Aorta (tissue), 5 donors: ENCODE results near the gene SRPK3. TPM values are rescaled to one million over a fixed set of nuclear protein-coding genes. Genes with fewer than 3 reads are reported as not detected.

Source experiments
- ATAC-seq: fragments of 200-7000 bp; cut with Tn5 transposase; one replicate; pipeline ENCODE4 v1.9.1; 2022; ENCODE audit warnings: moderate library complexity; ENCODE audit not compliant: low FRiP score
- DNase-seq, 2 donors: peaks; one replicate each; pipeline ENCODE4 v3.0.0-alpha.2; 2020
- H3K27ac ChIP-seq, 2 donors: one replicate each; pipeline ENCODE4 v1.5.1; 2013; ENCODE audit warnings: low read length in 2 of 2, mild to moderate bottlenecking in 2 of 2, moderate library complexity in 2 of 2, control low read depth in 1 of 2, inconsistent platforms in 1 of 2, low read depth in 1 of 2
- H3K27me3 ChIP-seq, 2 donors: one replicate each; pipeline ENCODE4 v1.6.1; 2013; ENCODE audit warnings: control low read depth in 1 of 2, low read length in 1 of 2, mild to moderate bottlenecking in 1 of 2, moderate library complexity in 1 of 2; ENCODE audit not compliant: insufficient read depth in 2 of 2, control insufficient read depth in 1 of 2
- H3K36me3 ChIP-seq, 2 donors: one replicate each; pipeline ENCODE4 v1.6.1; 2013; ENCODE audit warnings: control low read depth in 1 of 2, low read length in 1 of 2, mild to moderate bottlenecking in 1 of 2; ENCODE audit not compliant: insufficient read depth in 2 of 2, control insufficient read depth in 1 of 2
- H3K4me1 ChIP-seq, 2 donors: one replicate each; pipeline ENCODE4 v1.6.1; 2013; ENCODE audit warnings: low read length in 2 of 2, control low read depth in 1 of 2, mild to moderate bottlenecking in 1 of 2, moderate library complexity in 1 of 2; ENCODE audit not compliant: insufficient read depth in 2 of 2, control insufficient read depth in 1 of 2
- H3K4me3 ChIP-seq, 2 donors: one replicate each; pipeline ENCODE4 v1.5.1; 2013; ENCODE audit warnings: low read length in 2 of 2, control low read depth in 1 of 2, mild to moderate bottlenecking in 1 of 2
- H3K9me3 ChIP-seq: one replicate; pipeline ENCODE4 v1.6.1; 2013; ENCODE audit warnings: mild to moderate bottlenecking, low read length; ENCODE audit not compliant: control insufficient read depth
- WGBS, 2 donors: extraction: QIAGEN DNeasy Blood & Tissue Kit; methylation state at CpG; one replicate each; pipeline ENCODE4 v1.1.7; 2013; 5-methylcytosine and 5-hydroxymethylcytosine counted together
- intact Hi-C, 2 donors: fragments of 100-400 bp; cut with DNase I; formaldehyde crosslinking; loops; one replicate each; pipeline versions ENCODE4 v1.14.2 to v1.15.0; 2022
- long read RNA-seq, 2 donors: library from polyadenylated mRNA; unstranded; transcript quantifications; one replicate each; pipeline ENCODE4 v2.0.0, GENCODE V29; 2020 to 2021
- polyA plus RNA-seq, 2 donors: library from polyadenylated mRNA; stranded (reverse); fragments of 200-250 nt; gene quantifications; one replicate each; pipeline ENCODE4 v1.2.3, GENCODE V29; 2013
- total RNA-seq, 2 donors: library from RNA; stranded (reverse); fragmentation: NEBNext Ultra II Directional; extraction: Animal tissue kit (Norgen Biotek cat#: 25700); gene quantifications; one replicate each; pipeline ENCODE4 v1.2.1, GENCODE V29; 2021
- donor health status: healthy with polysubstance abuse.
- donor health status: Bipolar disorder and iron deficiency.
- donor health status: DM: no; HTN: no; CAD: no.
- donor health status: DM: no; HTN: no; CAD: no.
- donor health status: DM: yes; HTN: yes; CAD: no.

Gene SRPK3
- total RNA-seq (1 to 10 TPM; 5.4 to 8.0 TPM), polyA plus RNA-seq (10 to 100 TPM in 1 of 2 donors, 1 to 10 TPM in 1; 1.1 to 11.0 TPM)
- long read RNA-seq, donor 1, transcript SRPK3-203 (15 exons, 1,753 nt), result minor isoform, 5 of 31 reads
- long read RNA-seq, donor 1, transcript SRPK3-202 (15 exons, 1,958 nt), result major isoform, 9 of 31 reads
- long read RNA-seq, donor 1, partial matches to known transcripts, result 5 of 31 reads
- long read RNA-seq, donor 1, other reads (novel, unspliced or antisense), result 12 of 31 reads
- long read RNA-seq, donor 2, partial matches to known transcripts, result 0 of 3 reads
- long read RNA-seq, donor 2, other reads (novel, unspliced or antisense), result 3 of 3 reads

GRCh38 chrX:153780678-153781427 lies at the start of gene SRPK3:
Gene SRPK3, plus strand, starts transcription at chrX:153781041. Its CDS starts 46 bp downstream, at chrX:153781087.
- Histone ChIP-seq H3K27me3 (no peaks in the 10 kb centered on the region), H3K9me3 (no peaks in the 10 kb centered on the region), H3K4me3 (no peak within 1 kb of the TSS), H3K27ac (peak within 1 kb of the TSS in 1 of 2 donors; percentile 39), H3K4me1 (no peaks in the 10 kb centered on the region), H3K36me3 (peaks cover 0 to 3% of the 10 kb centered on the region in 2 donors)
- ATAC-seq (peak; percentile 9), DNase-seq (no peak)
- 6 to 52% methylated on average over 49 to 52 of the region's 52 CpGs for WGBS, 2 donors
- intact Hi-C loops, result no loop called here

GRCh38 chrX:153731117-153731844 lies 49.6 kb upstream of the SRPK3 start:
- no peak overlapping the region for H3K27ac ChIP-seq
- peak in 1 of 2 donors; percentile 22 for DNase-seq
- ATAC-seq, result no peak
- no peaks in the 10 kb centered on the region for H3K4me1 ChIP-seq
- H3K4me3 ChIP-seq, result no peak overlapping the region
- no peaks in the 10 kb centered on the region for H3K9me3 ChIP-seq
- WGBS, 2 donors, result 91% methylated on average over 6 of the region's 6 CpGs
- H3K27me3 ChIP-seq, result no peaks in the 10 kb centered on the region
- no peaks in the 10 kb centered on the region for H3K36me3 ChIP-seq
- intact Hi-C loops, result no loop called here

DNA sequence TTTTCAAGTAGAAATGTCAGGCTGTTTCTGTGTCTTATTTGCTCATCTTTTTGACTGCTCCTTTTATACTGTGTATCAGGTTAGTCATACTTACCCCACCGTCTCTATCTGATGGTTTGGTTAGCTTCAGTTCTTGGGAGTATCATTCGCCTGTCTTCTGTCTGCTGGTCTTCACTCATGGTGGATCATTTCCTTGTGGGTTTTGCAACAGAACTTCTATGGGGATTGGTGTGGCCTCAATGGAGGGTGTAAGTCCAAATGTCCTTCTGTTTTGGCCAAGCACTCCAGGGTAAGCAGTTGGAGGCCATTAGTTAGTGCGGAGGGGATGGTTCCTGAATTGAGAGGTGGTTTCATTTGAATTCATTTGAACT lies 49.0 kb upstream of the SRPK3 start:
- Histone ChIP-seq H3K4me1 (no peaks in the 10 kb centered on the region), H3K36me3 (no peaks in the 10 kb centered on the region), H3K9me3 (no peaks in the 10 kb centered on the region), H3K4me3 (no peak overlapping the region), H3K27me3 (no peaks in the 10 kb centered on the region), H3K27ac (no peak overlapping the region)
- WGBS, 2 donors, result 97 to 98% methylated on average over 3 of the region's 3 CpGs
- intact Hi-C loops, result no loop called here
- DNase-seq (no peak), ATAC-seq (no peak)

DNA sequence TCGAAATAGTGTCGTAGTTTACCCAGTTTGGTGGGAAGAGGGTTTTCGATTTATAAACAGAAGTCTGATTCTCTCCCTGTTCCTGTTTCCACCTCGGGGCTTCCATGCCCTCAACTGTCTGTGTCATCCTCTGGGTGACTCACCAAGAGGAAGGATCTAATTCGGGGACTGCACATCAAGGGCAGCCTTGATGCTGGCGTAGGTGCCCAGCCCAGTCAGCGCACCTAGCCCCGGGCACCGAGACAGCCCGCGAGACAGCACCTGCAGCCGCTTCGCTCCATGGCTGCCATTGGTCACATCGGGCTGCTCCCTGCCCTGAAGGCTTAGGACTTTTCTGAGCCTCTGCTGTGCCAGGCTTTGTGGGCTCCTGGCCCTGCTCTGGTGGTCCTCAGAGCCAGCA lies 48.4 kb upstream of the SRPK3 start:
- Histone ChIP-seq H3K36me3 (no peaks in the 10 kb centered on the region), H3K4me3 (no peak overlapping the region), H3K9me3 (no peaks in the 10 kb centered on the region), H3K4me1 (no peaks in the 10 kb centered on the region), H3K27me3 (no peaks in the 10 kb centered on the region), H3K27ac (no peak overlapping the region)
- ATAC-seq (no peak), DNase-seq (peak in 1 of 2 donors; percentile 75)
- WGBS, 2 donors, result 91 to 96% methylated on average over 14 of the region's 14 CpGs
- intact Hi-C loops, result no loop called here

DNA sequence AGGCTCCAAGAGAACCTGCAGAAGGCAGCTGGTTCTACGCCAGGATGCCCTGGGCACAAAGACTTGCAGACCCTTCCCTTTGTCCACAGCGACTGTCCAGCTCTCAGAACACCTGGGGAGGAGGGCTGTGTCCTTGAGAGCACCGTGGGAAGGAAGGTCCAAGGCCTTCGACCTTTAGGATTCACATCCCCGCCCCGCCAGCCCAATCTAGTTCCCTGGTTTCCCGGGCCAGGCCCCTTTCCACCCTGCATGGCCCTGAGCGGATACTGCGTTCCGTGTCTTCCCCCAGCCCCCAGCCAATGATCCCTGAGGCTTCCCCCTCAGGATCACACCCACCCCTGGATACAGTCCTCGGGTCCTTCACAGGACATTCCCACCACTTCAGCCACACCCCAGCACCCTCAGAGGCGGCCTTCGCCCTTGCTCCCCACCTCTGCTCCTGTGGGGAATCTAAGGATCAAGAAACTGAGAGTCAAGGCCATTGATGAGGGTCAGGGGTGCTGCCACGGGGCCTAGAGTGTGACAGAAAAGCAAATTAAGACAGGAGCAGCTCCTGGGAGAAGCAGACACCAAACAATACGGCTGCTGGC lies 47.1 kb upstream of the SRPK3 start:
- ATAC-seq (no peak), DNase-seq (no peak)
- intact Hi-C loops, result no loop called here
- Histone ChIP-seq H3K9me3 (no peaks in the 10 kb centered on the region), H3K27me3 (no peaks in the 10 kb centered on the region), H3K4me1 (no peaks in the 10 kb centered on the region), H3K27ac (no peak overlapping the region), H3K36me3 (no peaks in the 10 kb centered on the region), H3K4me3 (no peak overlapping the region)
- 83 to 93% methylated on average over 15 of the region's 15 CpGs for WGBS, 2 donors

- intact Hi-C loops, result no loop called here
- H3K4me3 ChIP-seq, result no peak overlapping the region
- H3K27ac ChIP-seq, result no peak overlapping the region
- no peaks in the 10 kb centered on the region for H3K36me3 ChIP-seq
- no peaks in the 10 kb centered on the region for H3K4me1 ChIP-seq
- DNase-seq, result no peak
- 88 to 95% methylated on average over 2 of the region's 2 CpGs for WGBS, 2 donors
- ATAC-seq, result no peak
- H3K27me3 ChIP-seq, result no peaks in the 10 kb centered on the region
- no peaks in the 10 kb centered on the region for H3K9me3 ChIP-seq
These were observed 46.0 kb upstream of the SRPK3 start for GRCh38 chrX:153734871-153735270.

- H3K27me3 ChIP-seq, result no peaks in the 10 kb centered on the region
- no peaks in the 10 kb centered on the region for H3K9me3 ChIP-seq
- no peak for ATAC-seq
- no peak for DNase-seq
- no peaks in the 10 kb centered on the region for H3K36me3 ChIP-seq
- H3K4me3 ChIP-seq, result no peak overlapping the region
- no peaks in the 10 kb centered on the region for H3K4me1 ChIP-seq
- 90 to 91% methylated on average over 9 of the region's 9 CpGs for WGBS, 2 donors
- no peak overlapping the region for H3K27ac ChIP-seq
- intact Hi-C loops, result no loop called here
These were observed 45.6 kb upstream of the SRPK3 start for GRCh38 chrX:153735274-153735673.

GRCh38 chrX:153736071-153736820 lies 44.6 kb upstream of the SRPK3 start:
- Histone ChIP-seq H3K4me3 (no peak overlapping the region), H3K27me3 (no peaks in the 10 kb centered on the region), H3K27ac (no peak overlapping the region), H3K9me3 (no peaks in the 10 kb centered on the region), H3K4me1 (no peaks in the 10 kb centered on the region), H3K36me3 (no peaks in the 10 kb centered on the region)
- DNase-seq, result no peak
- ATAC-seq, result no peak
- intact Hi-C loops, result no loop called here
- 85 to 93% methylated on average over 29 to 30 of the region's 30 CpGs for WGBS, 2 donors
